RWPE1 (cell line): ENCODE data around the gene CDH11.

Experiments
- CTCF ChIA-PET: fragments of 350-600 bp; sonication (Branson Sonifier 250); formaldehyde crosslinking; extraction: SDS; loops from one replicate; lab custom pipeline; 2021; lab: Yijun Ruan, JAX
- POLR2A ChIA-PET: fragments of 400-600 bp; formaldehyde crosslinking; extraction: SDS; loops from one replicate; lab custom pipeline; 2020; ENCODE audit warnings: antibody characterized with exemption; ENCODE audit not compliant: low non-redundant PET; lab: Yijun Ruan, JAX
- DNase-seq: peaks from one replicate; pipeline ENCODE4 v3.0.0; 2012; ENCODE audit warnings: low spot score
- H3K27ac ChIP-seq: fragments of 450-650 bp; 2 replicates; pipeline ENCODE4 v1.5.1; 2017
- CTCF ChIP-seq: fragments of 450-650 bp; conservative IDR thresholded peaks from 2 replicates; pipeline ENCODE4 v1.5.1; 2017; ENCODE audit warnings: low read depth, mild to moderate bottlenecking

The CDH11 gene

GRCh38 chr16:65041667-65042066, 80.2 kb downstream of the CDH11 start:
- POLR2A ChIA-PET: no interaction called here
- CTCF ChIA-PET: no interaction called here
- DNase-seq: no peak

GRCh38 chr16:65038100-65038499, 83.8 kb downstream of the CDH11 start:
- no peak for TF ChIP-seq CTCF
- no peak for DNase-seq
- ChIA-PET POLR2A (no interaction called here), CTCF (no interaction called here)
- H3K27ac ChIP-seq: no peak overlapping the region

More at GRCh38 chr16:65041667-65042066, 80.2 kb downstream of the CDH11 start:
- no peak overlapping the region for H3K27ac ChIP-seq
- no peak for TF ChIP-seq CTCF

- H3K27ac ChIP-seq: no peak overlapping the region
- DNase-seq: no peak
- CTCF ChIA-PET: no interaction called here
- POLR2A ChIA-PET: no interaction called here
- TF ChIP-seq CTCF: no peak
These were observed 84.3 kb downstream of the CDH11 start for GRCh38 chr16:65037556-65037955.

- no peak for TF ChIP-seq CTCF
- CTCF ChIA-PET: interaction anchor here (0.6 to 0.8 kb wide), 2 partner anchors 555 to 1934 kb away, joined by 4 to 5 read pairs; no protein-coding TSS in a partner anchor
- POLR2A ChIA-PET: interaction anchor here (0.5 kb wide), 1 partner anchor 10 kb away, joined by 4 read pairs; no protein-coding TSS in a partner anchor
- H3K27ac ChIP-seq: no peak overlapping the region
- DNase-seq: no peak
These were observed 86.9 kb downstream of the CDH11 start for GRCh38 chr16:65034915-65035314.

GRCh38 chr16:65032387-65032786, 89.5 kb downstream of the CDH11 start:
- ChIA-PET POLR2A (no interaction called here), CTCF (no interaction called here)
- H3K27ac ChIP-seq: no peak overlapping the region
- no peak for DNase-seq
- TF ChIP-seq CTCF: no peak

GRCh38 chr16:65024767-65025178, 97.1 kb downstream of the CDH11 start:
- TF ChIP-seq CTCF: no peak
- POLR2A ChIA-PET: no interaction called here
- DNase-seq: no peak
- CTCF ChIA-PET: interaction anchor here (0.6 to 0.7 kb wide), 2 partner anchors 21 to 1171 kb away, joined by 3 to 4 read pairs; no protein-coding TSS in a partner anchor
- H3K27ac ChIP-seq: no peak overlapping the region
